Frontal cortex (tissue), 4 donors: ENCODE results near the gene GJC2. TPM values are rescaled to one million over a fixed set of nuclear protein-coding genes. Genes with fewer than 3 reads are reported as not detected.
"Not testable (repeated sequence)": the region's sequence is repeated elsewhere in the genome, so short reads cannot be mapped to it uniquely, and the experiment has no call there.

Experiments used
- DNase-seq, 2 donors: peaks; one replicate each; pipeline ENCODE4 v3.0.0; 2012; ENCODE audit warnings: low spot score in 2 of 2
- FAIRE-seq: peaks from 2 replicates; lab custom pipeline; 2012; peaks lifted over from hg19 to GRCh38; lab: Jason Lieb, UNC
- total RNA-seq: library from RNA; depleted of rRNA; stranded (reverse); fragments of >200 nt; gene quantifications from one replicate; pipeline ENCODE4 v1.2.3, GENCODE V29; 2014
- donor health status: control.
- donor health status: control.
- donor health status: control.

Gene GJC2
- total RNA-seq, 1 donor from 2014 or later, result 0.82 TPM

DNA sequence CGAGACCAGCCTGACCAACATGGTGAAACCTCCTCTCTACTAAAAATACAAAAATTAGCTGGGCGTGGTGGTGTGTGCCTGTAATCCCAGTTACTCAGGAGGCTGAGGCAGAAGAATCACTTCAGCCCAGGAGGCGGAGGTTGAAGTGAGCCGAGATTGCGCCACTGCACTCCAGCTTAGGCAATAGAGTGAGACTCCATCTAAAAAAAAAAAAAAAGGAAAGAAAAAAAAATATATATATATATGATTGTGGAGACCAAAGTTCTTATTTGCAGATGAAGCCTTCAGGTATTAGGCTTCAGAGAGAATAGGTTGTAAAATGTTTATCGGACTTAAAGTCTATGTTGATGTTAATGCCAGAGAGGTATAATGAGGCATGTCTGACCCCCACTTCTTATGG, 38.4 kb upstream of the GJC2 start:
- DNase-seq, FAIRE-seq: not testable (repeated sequence)

DNA sequence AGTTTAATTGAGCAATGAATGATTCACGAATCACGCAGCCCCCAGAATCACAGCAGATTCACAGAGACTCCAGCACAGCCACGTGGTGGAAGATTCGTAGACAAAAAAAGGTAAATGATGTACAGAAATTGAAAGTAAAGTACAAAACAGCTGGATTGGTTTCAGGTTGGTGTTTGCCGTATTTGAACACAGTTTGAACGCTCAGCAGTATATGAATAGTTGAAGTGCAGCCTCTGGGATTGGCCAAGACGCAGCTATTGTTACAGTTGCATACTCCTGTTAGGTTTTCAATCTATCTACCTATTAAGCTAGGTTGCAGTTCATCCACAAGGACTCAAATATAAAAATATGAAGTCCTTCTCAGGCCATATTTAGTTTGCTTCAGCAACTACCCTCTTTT, 37.6 kb upstream of the GJC2 start:
- DNase-seq (no peak), FAIRE-seq (no peak)

DNA sequence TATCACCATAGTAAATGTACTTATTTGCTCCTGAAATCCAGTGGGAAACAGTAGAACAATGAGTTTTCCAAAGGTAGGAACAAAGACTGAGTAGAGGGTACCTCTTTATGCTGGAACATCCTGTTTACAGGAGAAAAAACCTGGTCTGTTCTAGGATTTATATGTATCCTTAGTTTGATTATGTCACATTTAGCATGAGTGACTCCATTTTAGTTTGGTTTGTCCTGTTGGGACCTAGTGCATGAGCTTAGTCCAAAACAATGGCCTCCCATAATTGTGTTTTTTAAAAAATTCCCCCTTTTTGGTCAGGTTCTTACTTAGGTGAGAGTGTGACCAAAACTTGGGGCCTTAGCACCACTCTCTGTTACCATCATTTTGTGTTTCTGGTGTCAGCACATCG, 37.1 kb upstream of the GJC2 start:
- DNase-seq, result no peak
- no peak for FAIRE-seq

DNA sequence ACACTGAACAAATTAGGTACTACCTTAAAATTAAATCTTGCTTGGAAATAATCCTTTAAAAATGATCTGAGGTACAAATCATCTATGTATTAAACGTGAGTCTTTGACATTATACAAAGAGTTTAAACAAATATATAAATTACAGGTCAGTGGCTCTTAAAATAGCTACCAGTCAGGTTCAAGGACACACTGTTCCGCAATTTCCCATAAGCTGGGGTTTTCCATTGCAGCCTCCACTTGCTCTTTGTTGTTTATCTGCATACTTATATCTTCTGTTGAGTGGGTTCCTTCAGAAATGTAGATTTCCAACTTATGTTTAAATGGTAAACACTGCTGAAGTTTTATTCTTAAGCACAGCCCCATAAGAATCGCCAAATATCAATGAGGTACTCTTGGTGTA, 34.9 kb upstream of the GJC2 start:
- no peak for FAIRE-seq

DNA sequence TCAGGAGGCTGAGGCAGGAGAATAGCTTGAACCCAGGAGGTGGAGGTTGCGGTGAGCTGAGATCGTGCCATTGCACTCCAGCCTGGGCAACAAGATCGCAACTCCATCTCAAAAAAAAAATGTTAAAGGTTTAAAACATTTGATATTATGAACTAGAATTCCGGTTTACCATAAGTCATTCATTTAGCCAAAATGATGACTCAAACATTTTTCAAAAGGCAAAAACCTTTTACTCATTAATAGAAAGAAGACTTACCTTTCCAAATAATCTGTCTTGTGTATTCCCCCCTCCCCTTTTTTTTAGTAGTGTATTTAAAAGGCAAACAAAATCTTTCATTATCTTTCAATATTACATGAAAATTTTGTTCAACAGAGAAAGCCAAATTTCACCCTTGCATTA, 32.4 kb upstream of the GJC2 start:
- FAIRE-seq (no peak), DNase-seq (no peak)

More for the DNA sequence above, 34.9 kb upstream of the GJC2 start:
- DNase-seq, result no peak

DNA sequence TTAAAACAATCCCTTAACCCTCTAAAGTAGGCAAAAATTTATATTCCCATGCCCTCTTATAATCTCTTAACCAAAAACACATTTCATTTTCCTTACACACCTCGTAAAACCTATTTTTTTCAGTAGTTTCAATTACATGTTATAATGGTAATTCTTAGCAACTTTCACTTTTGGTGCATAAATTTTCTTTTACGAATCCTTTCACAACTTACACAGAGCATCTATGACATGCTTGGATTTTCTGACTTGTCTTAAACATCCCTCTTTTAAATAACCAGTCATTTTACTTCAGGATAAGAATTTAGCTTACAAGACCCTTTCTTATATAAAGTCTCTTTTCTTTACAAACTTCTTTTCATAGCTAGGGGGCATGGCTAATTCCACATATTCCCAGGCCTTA, 31.7 kb upstream of the GJC2 start:
- no peak for FAIRE-seq
- DNase-seq, result no peak

DNA sequence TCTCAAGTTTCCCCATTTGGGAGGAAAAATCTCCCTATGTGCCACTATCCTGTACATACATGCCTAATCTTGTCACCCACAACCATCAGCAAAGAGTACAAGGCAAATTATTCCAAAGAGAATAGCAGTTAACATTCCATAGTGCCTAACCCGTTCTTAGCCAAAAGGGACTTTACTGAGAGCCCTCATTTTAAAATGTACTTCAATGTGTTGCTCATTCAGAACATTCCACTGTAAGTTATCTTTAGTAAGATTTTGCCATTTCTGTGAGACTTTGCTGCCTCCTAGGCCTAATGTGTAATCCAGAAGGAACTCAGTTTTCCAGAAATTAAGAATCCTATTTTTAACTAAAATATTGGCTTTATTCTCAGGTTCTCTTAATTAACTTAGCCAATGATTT, 29.4 kb upstream of the GJC2 start:
- FAIRE-seq, result no peak
- no peak for DNase-seq

DNA sequence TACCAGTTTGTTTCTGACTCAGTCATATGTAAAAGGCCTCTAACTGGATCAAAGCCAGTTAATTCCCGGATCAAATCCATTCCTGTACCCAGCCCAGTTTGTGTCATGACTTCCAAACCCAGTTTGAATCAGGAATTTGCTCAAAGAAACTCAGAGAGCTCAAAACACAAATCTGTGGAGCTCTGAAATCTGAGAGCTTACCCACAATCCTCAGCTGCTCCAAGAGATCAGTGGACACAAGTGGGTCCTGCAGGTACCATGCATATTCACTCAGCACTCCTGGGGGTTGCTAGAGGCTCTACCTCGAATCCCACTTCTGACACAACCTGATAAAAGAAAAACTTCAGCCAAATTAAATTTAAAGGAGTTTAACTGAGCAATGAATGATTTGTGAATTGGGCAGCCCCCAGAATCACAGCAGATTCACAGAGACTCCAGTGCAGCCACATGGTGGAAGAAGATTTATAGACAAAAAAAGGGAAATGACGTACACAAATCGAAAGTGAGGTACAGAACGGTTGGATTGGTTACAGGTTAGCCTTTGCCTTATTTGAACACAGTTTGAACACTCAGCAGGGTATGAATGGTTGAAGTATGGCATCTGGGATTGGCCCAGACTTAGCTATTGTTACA, 28.8 kb upstream of the GJC2 start:
- DNase-seq (no peak), FAIRE-seq (no peak)

DNA sequence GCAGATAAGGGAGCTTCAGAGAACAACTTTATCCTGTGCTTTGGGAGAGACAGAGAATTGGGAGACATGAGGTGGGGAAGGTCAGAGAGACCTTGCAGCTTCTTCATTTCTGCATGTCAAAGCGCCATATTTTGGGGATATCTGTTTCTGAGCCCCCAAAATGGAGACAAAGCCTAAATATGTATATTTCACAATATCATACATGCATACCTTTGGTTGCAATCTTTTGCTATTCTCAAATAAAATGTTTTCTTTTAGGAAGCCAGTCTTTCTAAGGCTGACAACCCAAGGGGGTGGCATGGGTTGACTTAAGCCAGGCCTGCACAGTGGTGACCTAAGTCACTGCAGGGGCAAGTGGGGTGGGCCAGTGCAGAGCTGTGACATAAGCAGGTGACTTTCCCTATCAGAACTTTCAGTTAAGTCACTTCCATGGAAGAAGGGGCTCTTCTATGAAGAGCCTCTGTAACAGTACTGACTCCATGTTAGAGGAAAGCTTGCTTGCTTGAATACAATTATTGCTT, 26.7 kb upstream of the GJC2 start:
- FAIRE-seq (no peak), DNase-seq (no peak)

DNA sequence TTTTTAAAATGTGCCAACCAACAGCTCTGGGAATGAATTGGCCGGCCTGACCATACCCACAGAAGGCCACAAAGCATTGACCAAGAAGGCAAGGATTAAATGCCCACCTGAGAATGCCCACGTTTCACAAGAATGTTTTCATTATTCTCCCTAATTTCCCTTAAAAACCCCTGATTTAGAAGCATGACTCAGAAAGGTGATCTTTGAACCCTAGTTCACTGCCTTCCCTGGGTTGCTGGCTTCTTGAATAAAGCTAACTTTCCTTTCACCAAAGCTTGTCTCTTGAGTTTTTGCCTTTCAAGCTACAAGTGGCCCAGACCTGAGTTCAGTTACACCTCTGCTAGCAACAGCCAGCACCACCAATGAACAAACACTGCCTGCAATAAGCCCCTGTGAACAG, 26.2 kb upstream of the GJC2 start:
- no peak for DNase-seq
- no peak for FAIRE-seq

DNA sequence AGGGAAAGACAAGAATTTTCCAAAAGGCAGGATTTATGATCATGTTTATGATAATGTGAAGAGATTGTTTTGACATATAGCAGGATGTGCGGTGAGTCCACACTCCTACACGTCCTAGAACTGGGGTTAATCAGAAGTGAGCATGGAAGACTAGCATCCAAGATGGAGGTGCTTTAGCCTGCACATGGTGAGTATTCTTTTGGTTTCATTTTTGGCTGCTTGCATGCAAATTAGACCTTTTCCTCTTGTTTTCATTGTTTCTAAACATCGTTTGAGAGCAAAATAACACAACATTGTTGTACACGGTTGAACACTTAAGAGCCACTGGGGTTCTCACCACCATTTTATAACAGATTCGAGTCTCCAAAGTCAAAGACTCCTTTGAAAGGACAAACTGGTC, 24.5 kb upstream of the GJC2 start:
- no peak for DNase-seq
- no peak for FAIRE-seq

DNA sequence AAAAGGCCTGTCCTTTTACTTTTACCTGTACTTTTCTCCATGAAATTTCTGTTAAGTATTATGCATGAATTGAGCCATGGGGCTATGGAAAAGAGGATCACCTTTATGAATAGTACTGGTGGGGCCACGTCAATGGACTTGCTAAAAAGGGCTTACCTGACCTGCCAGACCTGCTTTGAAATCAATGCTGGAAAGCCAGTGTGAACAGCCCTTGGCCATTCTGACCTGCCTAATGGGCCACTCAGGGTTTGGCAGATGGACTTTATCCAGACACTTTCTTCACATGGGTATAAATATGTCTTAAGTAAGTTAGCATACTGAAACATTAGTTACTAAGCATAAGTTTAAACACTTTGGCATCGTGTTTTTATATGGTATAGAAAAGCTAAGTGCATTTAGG, 18.0 kb upstream of the GJC2 start:
- DNase-seq (no peak), FAIRE-seq (no peak)

DNA sequence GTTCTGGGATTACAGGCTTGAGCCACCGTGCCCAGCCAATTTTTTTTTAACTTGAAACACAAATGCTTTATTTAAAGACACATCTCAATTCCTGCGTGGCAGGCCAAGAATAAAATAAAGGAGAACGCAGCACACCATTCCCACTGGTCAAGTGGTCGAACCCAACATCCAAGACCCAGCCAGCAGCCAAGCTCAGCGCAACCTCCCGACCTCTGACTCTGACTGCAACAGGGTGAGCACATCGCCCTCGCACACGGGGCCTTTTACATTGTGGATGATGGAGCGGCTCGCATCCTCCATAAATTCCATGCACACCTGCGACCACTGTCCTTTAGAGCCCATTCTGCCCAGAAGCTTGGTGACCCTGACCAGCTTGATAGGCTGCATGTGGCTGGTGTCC, 15.1 kb upstream of the GJC2 start:
- DNase-seq, result no peak
- no peak for FAIRE-seq

DNA sequence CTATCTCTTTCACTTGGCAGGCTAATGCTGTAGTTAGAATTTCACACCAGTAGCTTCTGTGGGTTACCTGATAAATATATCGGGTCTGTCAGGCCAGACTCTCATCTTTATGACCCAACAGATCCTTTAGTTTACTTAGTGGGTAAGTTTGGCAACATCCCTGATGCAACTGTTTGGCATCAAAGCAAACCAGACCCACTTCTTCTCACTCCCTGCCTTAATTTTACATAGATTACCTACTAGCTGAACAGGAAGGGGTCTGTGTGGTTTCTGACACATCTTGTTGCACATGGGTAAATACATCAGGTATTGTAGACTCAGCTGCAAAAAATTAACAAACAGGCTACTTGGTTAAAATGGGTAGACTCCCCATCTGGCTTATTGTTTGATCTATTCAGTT, 12.8 kb upstream of the GJC2 start:
- DNase-seq (no peak), FAIRE-seq (no peak)

DNA sequence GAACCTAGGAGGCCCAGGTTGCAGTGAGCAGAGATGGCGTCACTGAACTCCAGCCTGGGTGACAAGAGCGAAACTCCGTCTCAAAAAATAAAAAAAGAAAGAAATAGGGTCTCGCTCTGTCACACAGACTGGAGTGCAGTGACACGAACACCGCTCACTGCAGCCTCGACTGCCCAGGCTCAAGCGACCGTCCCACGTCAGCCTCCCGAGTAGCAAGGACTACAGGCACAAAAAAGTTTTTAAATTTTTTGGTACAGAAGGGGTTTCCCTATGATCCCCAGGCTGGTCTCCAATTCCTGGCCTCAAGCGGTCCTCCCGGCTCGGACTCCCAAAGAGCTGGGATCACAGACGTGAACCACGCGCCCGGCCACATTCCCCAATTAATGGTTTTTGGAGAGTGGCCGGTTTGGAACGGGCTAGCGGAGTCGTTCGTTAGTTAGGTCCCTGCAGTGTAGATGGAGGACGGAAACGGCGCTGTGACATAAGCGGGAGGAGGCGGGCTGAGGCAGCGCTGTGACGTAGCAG, 10.3 kb upstream of the GJC2 start:
- FAIRE-seq (no peak), DNase-seq (no peak)

DNA sequence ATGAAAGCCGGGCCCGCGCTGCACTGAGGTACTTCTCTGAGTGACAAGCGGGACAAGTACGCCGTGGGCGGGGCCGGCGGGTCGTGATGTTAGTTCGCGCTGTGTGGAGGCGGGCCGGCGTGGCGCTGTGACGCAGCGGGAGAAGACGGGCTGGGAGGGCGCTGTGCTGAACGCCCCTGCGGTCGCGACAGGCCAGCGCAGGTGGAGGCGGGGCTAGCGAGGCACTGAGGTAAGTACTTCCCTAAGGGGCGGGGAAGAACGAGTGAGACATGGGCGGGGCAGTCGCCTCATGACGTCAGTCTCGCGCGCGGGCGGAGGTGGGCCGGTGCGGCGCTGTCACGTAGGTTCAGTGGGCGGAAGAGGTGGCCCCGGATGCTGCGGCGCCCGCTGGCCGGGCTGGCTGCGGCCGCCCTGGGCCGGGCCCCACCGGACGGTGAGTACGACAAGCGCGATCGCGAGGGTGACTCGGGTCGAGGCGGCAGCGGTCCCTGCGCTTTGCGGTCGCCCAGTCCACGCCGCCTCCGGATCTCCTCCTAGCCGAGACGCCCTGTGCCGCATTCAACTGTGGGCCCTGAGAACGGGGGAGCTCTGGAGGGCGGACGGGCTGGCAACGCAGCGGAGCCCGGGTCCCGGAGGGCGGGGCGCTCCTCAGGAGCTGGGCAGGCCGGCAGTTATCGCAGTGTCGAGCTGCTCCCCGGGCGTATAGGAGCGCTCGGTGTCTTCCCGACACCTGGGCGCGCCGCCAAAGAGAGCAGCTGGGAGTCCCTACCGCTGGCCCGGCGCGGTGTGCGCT, 9.6 kb upstream of the GJC2 start, which contains the start of gene GUK1:
TSS of gene GUK1 (plus strand) at position 349 of the 793 bp plus-strand sequence. CDS start at position 373, 24 bp downstream.
- FAIRE-seq, result no peak
- DNase-seq, result peak; percentile 96 to 98

DNA sequence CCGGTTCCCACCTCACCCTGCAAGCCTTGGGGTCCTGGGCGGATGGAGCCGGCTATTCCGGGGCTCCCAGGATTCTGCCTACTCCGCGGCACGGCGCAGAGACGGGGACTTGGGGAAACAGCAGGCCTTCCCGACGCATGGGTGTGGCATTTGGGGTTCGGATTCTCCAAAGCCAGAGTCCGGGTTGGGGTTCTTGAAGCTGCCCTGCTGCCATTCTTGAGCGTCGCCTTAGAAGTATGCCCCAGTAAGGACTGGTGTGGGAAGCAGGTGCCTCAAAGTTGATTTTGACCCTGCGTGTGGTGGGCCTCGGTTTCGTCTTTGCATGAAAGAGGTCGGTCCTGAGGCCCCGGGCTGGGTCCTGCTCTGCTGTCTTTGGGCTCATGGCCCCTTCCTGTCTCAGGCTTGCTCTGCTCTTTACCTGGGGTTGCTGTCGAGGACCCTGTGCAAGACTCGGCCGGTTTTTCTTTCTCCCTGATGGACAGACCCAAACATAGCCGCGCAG, 9.0 kb upstream of the GJC2 start:
- FAIRE-seq (no peak), DNase-seq (peak in 1 of 2 donors; percentile 17)

DNA sequence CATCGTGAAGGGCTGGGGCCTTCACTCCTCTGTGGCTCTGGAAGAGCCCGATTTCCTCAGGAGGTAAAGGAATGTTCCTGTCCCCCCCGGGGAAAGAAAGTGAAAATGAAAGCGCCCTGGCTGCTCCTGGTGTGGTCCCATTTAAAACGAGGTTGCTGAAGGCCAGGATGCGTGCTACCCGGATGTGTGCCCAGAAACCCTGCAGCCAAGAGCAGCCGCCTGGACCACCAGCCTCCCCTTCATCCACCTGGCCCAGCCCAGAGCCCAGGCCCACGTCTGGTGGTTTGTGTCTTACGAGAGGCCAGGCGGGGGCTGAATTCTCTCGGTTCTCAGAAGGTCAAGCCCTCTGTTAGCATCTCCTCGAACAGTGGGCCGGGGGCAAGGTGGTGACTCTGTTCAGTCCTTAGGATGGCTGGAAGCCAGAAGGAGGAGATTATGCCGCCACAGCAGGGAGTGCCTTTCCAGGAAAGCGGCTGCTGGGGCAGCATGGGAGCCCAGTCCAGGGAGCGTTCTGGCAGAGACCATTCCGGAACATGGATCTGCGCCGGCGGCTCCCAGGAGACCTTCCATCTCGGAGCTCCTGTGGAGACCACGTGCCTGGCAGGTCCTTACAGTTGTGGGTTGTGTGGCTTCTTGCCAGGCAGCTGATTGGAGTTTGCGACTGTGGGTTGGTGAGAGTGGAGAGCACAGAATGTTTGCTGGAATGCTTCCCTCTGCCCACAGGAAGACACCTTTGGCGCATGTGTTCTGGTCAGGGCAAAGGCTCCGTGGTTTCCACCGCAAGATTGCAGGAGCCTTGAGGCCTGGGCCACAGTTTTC, 8.3 kb upstream of the GJC2 start:
- DNase-seq, result peak in 1 of 2 donors; percentile 26
- FAIRE-seq, result no peak

DNA sequence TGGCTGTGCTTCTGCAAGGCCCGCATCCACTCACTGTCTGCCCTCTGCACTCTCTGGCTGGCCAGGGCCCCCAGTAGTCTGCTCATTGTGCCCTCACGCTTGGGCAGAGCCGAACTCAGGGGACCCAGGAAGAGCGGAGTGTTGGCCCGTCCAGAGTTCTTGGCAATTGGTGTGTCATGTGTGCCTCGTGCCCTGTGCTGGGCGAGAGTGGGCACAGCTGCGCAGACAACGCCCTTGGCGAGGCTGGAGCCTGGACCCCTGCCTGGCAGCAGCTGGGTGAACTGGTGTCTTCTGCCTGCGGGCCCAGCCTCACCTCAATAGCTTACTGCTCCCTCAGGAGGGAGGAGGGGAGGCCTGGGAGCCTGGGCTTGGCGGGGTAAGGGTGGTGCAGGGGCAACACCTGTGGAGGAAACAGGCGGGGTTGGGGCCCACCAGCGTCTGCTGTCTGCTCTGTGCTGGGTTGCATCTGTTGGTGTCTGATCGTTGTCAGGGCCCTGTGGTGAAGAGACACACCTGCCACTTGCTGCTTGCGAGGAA, 7.5 kb upstream of the GJC2 start:
- no peak for FAIRE-seq

DNA sequence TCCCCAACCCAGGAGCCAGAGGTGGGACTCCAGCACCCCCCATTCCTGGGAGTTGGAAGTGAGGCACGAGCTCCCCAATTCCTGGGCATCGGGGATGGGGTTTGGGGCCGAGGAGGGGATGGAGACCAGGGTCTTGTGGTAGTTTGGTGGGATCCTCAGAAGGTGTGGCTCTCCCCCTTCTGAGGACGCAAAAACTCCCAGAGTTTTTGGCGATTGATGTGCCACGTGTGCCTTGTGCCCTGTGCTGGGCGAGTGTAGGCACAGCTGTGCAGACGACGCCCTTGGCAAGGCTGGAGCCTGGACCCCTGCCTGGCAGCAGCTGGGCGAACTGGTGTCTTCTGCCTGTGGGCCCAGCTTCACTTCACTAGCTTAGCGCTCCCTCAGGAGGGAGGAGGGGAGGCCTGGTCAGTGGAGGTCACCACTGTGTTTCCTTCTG, 7.0 kb upstream of the GJC2 start:
- FAIRE-seq (no peak), DNase-seq (peak in 1 of 2 donors; percentile 30)

More for the DNA sequence above, 7.5 kb upstream of the GJC2 start:
- DNase-seq, result no peak
